Heart left ventricle (tissue), 13 donors: ENCODE data around the gene ADAMTS20.

Source experiments
- CTCF ChIP-seq, 12 donors: fragments of 200-600 bp; sonication (generic) in 4 of 12; IDR thresholded peaks; one replicate each; pipeline versions ENCODE4 v1.5.0 to v1.8.0; 2018 to 2022; ENCODE audit warnings: antibody characterized with exemption in 12 of 12, mild to moderate bottlenecking in 5 of 12
- POLR2A ChIP-seq, 2 donors: fragments of 450-650 bp; IDR thresholded peaks; one replicate each; pipeline ENCODE4 v1.6.1; 2017; ENCODE audit warnings: antibody characterized with exemption in 2 of 2, mild to moderate bottlenecking in 2 of 2, moderate library complexity in 2 of 2
- donor health status: ischemic (EF 13 %, LVEDD 7.1; RV severe dilation, severe dysfunction).
- donor health status: DM: no; HTN: yes; CAD: no.
- donor health status: DM: no; HTN: no; CAD: no.
- donor health status: ischemic (EF 25% LVEDD 6.9; RV normal size, moderate dysfunction).
- donor health status: ischemic (EF 25% LVEDD 5.7; RV mildly dilated, moderate dysfunction).
- donor health status: ischemic (EF 35%, LVEDD 5.7; RV mildly dilated, moderate dysfunction).
- donor health status: nonischemic (EF 11% LVEDD 7.7; RV severe dilation, severe dysfunction).
- donor health status: DM: yes; HTN: yes; CAD: no.
- donor health status: PGD.
- donor health status: ischemic (EF 29% LVEDD 5.4; RV normal size, mild dysfunction).
- donor health status: nonischemic (EF 23%, LVEDD 6.1; RV moderate dilation, normal function).

DNA sequence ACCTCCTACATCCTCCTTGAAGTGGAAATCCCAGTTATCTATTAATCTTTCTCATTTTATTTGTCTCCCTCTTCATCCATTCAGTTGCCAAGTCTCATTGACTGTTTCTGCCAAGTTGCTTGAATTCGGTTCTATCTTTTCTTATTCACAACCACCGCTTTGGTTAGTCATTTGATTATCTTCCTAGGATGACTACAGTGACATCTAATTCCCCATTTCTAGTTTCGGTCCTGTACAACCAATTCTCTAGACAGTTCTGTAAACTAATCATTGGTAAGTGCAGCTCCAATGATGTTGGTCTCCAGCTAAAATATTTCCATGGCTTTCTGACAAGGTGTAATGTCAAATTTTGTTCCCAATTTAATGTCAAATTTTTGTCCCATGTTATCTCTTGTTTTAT is 220.1 kb downstream of the ADAMTS20 start:
- TF ChIP-seq CTCF (IDR thresholded peaks at IDR 0.05) (no peak), POLR2A (IDR thresholded peaks at IDR 0.05) (no peak)
